ENCODE results near the gene SLC24A4. TPM values are rescaled to one million over a fixed set of nuclear protein-coding genes. Genes with fewer than 3 reads are reported as not detected.

SLC24A4 gene
- total RNA-seq, 1 experiment from 2014 or later: not detected

- no peak for DNase-seq (ENCODE audit: low read depth, low spot score)
- POLR2A ChIA-PET: no interaction called here
Observed at GRCh38 chr14:92473969-92474535, 151.1 kb downstream of the SLC24A4 start.

More at GRCh38 chr14:92473969-92474535, 151.1 kb downstream of the SLC24A4 start:
- ATAC-seq: no peak
- H2AFZ ChIP-seq (ENCODE audit: low read depth, low read length, poor library complexity, severe bottlenecking): peak overlapping the region; percentile 20
- no peak overlapping the region for H3K4me2 ChIP-seq (ENCODE audit: low read length)
- no peak overlapping the region for H3K4me3 ChIP-seq (replicated peaks in 1 of 2; ENCODE audit: low read depth in 1 of 2, low read length in 2 of 2)
- H3K9me2 ChIP-seq (ENCODE audit: insufficient read depth): no peaks in the 10 kb centered on the region
- RAD21 ChIA-PET (ENCODE audit: low non-redundant PET in 1 of 2, low total read pairs in 2 of 2, uncharacterized antibody in 2 of 2, unreplicated experiment in 2 of 2): no interaction called here
- TF ChIP-seq CBX3 (IDR thresholded peaks at IDR 0.05; ENCODE audit: low read depth) (no peak), ZNF274 (IDR thresholded peaks at IDR 0.05; ENCODE audit: low read depth, low read length) (no peak), EZH2phosphoT487 (IDR thresholded peaks at IDR 0.05; ENCODE audit: borderline replicate concordance) (no peak), EZH2 (IDR thresholded peaks at IDR 0.05) (no peak), SRF (IDR thresholded peaks at IDR 0.05; ENCODE audit: low read depth) (no peak), POLR2AphosphoS5 (IDR thresholded peaks at IDR 0.05; ENCODE audit: low read depth, low read length) (no peak), ELF1 (IDR thresholded peaks at IDR 0.05; ENCODE audit: borderline replicate concordance, low read depth) (no peak), SP1 (IDR thresholded peaks at IDR 0.05; ENCODE audit: low read depth) (no peak), POLR2A (IDR thresholded peaks at IDR 0.05; ENCODE audit: borderline replicate concordance, extremely low read depth, insufficient read depth, insufficient read length) (no peak), CEBPB (IDR thresholded peaks at IDR 0.05; ENCODE audit: low read depth) (no peak)
- TF ChIP-seq, protein P1, sequence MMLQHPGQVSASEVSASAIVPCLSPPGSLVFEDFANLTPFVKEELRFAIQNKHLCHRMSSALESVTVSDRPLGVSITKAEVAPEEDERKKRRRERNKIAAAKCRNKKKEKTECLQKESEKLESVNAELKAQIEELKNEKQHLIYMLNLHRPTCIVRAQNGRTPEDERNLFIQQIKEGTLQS (IDR thresholded peaks at IDR 0.05): no peak
- TF ChIP-seq, protein P2, sequence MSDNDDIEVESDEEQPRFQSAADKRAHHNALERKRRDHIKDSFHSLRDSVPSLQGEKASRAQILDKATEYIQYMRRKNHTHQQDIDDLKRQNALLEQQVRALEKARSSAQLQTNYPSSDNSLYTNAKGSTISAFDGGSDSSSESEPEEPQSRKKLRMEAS (IDR thresholded peaks at IDR 0.05): no peak
- TF ChIP-seq, protein P3, sequence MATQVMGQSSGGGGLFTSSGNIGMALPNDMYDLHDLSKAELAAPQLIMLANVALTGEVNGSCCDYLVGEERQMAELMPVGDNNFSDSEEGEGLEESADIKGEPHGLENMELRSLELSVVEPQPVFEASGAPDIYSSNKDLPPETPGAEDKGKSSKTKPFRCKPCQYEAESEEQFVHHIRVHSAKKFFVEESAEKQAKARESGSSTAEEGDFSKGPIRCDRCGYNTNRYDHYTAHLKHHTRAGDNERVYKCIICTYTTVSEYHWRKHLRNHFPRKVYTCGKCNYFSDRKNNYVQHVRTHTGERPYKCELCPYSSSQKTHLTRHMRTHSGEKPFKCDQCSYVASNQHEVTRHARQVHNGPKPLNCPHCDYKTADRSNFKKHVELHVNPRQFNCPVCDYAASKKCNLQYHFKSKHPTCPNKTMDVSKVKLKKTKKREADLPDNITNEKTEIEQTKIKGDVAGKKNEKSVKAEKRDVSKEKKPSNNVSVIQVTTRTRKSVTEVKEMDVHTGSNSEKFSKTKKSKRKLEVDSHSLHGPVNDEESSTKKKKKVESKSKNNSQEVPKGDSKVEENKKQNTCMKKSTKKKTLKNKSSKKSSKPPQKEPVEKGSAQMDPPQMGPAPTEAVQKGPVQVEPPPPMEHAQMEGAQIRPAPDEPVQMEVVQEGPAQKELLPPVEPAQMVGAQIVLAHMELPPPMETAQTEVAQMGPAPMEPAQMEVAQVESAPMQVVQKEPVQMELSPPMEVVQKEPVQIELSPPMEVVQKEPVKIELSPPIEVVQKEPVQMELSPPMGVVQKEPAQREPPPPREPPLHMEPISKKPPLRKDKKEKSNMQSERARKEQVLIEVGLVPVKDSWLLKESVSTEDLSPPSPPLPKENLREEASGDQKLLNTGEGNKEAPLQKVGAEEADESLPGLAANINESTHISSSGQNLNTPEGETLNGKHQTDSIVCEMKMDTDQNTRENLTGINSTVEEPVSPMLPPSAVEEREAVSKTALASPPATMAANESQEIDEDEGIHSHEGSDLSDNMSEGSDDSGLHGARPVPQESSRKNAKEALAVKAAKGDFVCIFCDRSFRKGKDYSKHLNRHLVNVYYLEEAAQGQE (IDR thresholded peaks at IDR 0.05; ENCODE audit: low read depth): no peak
- CTCF ChIA-PET: no interaction called here
- H3K9ac ChIP-seq (ENCODE audit: low read length): no peak overlapping the region
- no peak overlapping the region for H3K27ac ChIP-seq (ENCODE audit: low read depth, low read length)
- H3K4me1 ChIP-seq (ENCODE audit: control insufficient read depth in 1 of 2, insufficient read depth in 2 of 2, low read length in 2 of 2): peaks cover 34 to 48% of the 10 kb centered on the region in 2 experiments
- H4K20me1 ChIP-seq (ENCODE audit: insufficient read depth): no peaks in the 10 kb centered on the region
- no peaks in the 10 kb centered on the region for H3K9me3 ChIP-seq (ENCODE audit: control insufficient read depth in 1 of 2, insufficient read depth in 1 of 2, low read depth in 1 of 2, low read length in 2 of 2)
- no peaks in the 10 kb centered on the region for H3K79me2 ChIP-seq (ENCODE audit: insufficient read depth, low read length)
- BruUV-seq (replicated peaks): no TSS peak
- H3K36me3 ChIP-seq (ENCODE audit: control insufficient read depth in 1 of 2, insufficient read depth in 2 of 2, low read length in 2 of 2): no peaks in the 10 kb centered on the region
- intact Hi-C loops (cut with micrococcal nuclease): loop anchor here (2.0 to 10.0 kb wide), 2 partner anchors 37 to 211 kb away; no protein-coding TSS in a partner anchor
- no peaks in the 10 kb centered on the region for H3K27me3 ChIP-seq (ENCODE audit: insufficient read depth, low read length)
